GM21529 (cell line): Measurements from ENCODE around the gene CACNA2D4.

Experiments
- ATAC-seq: cut with Tn5 transposase; IDR thresholded peaks from one replicate; pipeline ENCODE4 v1.9.1; 2021; ENCODE audit not compliant: unreplicated experiment

Gene CACNA2D4

DNA sequence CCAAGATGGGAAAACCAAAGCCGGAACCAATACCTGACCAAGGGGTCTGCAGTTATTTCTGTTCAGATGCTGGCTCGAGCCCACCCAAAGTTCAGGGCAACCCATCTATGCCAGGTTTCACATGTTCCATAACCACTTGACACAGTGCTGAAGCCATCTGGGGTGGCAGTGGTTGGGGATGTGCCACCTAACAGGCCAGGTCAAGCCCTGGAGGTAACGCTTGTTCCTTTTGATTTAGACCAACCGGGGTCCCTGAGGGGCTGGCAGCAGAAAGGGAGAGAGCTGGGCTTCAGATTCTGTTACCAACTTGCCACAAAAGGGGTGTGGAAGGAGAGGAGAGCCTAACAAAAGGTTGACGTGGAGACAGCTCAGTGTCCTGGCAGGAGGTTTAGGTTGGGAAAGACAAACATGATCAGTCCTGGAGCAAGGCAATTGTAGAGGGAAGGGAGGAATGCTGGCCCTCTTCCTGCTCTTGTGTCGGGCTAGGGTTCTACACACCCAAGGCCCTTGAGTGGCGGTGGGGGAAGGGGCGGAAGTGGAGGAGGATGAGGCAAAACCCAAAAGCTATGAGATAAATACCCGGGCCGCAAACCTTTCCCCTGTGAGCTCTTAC lies 31.9 kb downstream of the CACNA2D4 start:
- no peak for ATAC-seq

GRCh38 chr12:1885599-1886245 lies 32.7 kb downstream of the CACNA2D4 start:
- ATAC-seq = no peak

DNA sequence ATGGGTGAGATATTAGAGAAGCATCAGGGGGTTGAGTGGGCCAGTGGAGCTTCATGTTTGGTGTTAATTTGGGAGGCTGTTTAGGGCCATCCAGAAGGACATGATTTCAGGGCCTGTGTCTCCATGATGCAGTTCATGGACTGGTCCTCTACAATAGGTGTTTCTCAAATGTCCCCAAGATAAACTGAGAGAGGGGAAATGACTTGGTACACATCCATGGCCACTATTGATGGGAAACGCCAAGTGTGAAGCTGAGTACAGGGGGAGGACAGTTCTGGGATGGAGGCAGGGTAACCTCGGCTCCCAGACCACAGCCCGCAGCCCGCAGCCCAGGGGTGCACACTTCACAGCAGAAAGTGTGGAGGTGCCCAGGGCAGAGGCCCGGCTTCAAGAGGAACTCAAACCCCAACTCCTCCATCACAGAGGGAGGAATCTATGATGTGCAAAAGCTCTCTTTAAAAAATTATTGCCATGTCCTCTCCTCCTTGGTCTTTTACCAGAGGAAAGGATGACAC lies 33.3 kb downstream of the CACNA2D4 start:
- no peak for ATAC-seq

- ATAC-seq = no peak
Observed at GRCh38 chr12:1884651-1885050, 33.8 kb downstream of the CACNA2D4 start.

- no peak for ATAC-seq
Observed at GRCh38 chr12:1883513-1883912, 34.9 kb downstream of the CACNA2D4 start.

- ATAC-seq = no peak
Observed at GRCh38 chr12:1882850-1883470, 35.5 kb downstream of the CACNA2D4 start.

- ATAC-seq = no peak
Observed at GRCh38 chr12:1882405-1882804, 36.0 kb downstream of the CACNA2D4 start.

DNA sequence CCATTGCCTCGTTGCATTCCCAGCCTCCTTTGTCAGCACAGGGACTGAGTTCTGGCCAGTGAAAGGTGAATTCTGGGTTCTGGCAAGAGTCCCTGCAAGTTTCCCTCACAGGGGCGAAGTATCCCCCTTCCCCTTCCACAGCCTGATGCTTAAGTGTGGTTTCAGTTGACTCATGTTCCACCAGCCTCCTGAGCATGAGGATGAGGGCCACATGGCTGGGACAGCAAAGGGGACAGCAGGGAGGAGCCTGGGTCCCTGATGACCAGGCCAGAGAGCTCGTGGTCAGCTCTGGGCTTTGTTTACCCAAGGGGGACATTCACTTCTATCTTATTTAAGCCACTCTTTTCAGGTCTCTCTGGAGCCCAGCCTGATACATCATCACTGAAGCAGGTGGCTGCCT lies 36.5 kb downstream of the CACNA2D4 start:
- no peak for ATAC-seq

- ATAC-seq = no peak
Observed at GRCh38 chr12:1881301-1881700, 37.2 kb downstream of the CACNA2D4 start.

DNA sequence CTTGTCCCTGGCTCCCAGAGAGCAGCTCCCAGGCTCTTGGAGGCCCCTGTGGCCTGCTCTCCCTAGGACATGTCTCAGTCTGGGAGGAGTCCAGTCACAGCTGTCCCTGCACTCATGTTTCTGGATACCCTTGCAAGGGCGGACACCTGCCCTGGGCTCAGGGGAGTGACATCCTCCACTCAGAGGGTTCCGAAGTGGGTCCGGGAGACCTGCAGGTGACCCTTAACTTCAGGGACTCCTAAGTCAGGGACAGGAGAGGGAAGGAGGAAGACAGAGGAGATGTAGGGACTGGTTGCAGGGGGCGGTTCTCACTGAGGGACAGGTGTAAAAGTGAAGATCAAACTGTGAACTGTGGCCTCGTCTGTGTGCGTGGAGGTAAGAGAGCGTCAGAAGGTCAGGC lies 37.6 kb downstream of the CACNA2D4 start:
- no peak for ATAC-seq

- no peak for ATAC-seq
Observed at GRCh38 chr12:1880153-1880845, 38.2 kb downstream of the CACNA2D4 start.

GRCh38 chr12:1879633-1880032 lies 38.8 kb downstream of the CACNA2D4 start:
- ATAC-seq = no peak

DNA sequence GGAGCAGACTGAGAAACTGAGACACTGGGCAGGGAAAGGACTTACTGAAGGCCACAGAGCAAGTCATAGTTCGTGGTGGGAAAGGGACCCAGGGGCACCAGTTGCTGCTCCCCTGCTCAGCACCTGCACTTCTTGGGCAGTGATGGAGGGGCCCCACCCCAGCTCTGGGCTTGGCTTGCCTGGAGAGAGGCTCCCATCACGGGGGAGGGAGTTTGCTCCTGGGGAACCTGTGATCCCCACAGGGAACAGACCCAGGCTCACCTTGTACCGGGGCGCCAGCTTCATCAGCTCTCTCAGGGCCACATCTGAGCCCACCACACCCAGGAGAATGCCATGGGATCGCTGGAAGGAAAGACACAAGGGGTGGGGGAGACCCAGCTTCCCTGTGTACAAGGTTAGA lies 39.8 kb downstream of the CACNA2D4 start:
- no peak for ATAC-seq

- ATAC-seq = no peak
Observed at GRCh38 chr12:1878214-1878613, 40.2 kb downstream of the CACNA2D4 start.

- no peak for ATAC-seq
Observed at GRCh38 chr12:1877169-1877878, 41.1 kb downstream of the CACNA2D4 start.

GRCh38 chr12:1876086-1876485 lies 42.4 kb downstream of the CACNA2D4 start:
- no peak for ATAC-seq

- ATAC-seq = no peak
Observed at GRCh38 chr12:1875608-1876007, 42.8 kb downstream of the CACNA2D4 start.

DNA sequence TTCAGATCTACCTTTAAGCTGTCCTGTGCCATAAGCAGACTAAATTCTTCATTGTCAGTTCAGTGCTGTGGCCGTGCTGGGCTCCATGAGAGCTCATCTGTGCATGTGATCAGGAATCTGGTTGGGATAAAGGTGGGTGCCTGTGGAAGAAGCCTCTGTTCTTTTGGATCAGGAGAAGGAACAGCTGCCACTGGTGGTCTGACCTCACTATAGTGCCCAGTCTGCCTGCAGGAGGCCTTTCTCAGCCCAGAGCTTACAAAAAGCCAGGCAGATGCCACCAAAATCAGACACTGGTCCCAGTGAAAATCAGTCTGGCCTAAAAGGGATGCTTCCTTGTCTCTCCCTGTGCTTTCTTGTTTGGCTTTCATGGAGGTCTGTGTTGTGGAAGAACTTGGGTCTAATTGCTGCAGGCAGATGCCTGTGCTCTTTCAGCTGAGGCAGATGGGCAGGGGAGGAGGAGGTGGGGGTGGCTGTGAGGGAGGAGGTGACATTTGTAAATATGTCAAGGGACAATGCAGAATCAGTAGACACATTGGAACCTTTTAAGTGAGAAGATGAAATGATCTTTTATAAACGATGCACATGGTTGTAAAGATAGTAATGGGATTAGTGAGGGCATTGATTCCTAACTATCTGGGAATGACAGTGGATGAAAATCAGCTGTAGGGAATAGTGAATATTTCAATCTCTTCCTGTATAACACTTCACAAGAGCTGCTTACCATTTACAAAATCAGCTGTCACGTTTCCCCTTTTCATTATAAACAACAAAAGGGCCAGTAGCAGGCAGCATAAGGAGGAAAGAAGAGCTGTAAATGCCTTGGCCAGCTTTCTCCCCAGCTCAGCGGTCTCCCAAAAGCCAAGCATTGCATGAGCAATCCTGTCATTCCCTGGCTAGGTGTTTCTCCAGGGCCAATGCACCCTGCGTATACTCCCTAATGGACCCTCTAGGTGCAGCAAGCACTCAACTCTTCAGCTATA lies 44.6 kb downstream of the CACNA2D4 start:
- ATAC-seq = no peak

DNA sequence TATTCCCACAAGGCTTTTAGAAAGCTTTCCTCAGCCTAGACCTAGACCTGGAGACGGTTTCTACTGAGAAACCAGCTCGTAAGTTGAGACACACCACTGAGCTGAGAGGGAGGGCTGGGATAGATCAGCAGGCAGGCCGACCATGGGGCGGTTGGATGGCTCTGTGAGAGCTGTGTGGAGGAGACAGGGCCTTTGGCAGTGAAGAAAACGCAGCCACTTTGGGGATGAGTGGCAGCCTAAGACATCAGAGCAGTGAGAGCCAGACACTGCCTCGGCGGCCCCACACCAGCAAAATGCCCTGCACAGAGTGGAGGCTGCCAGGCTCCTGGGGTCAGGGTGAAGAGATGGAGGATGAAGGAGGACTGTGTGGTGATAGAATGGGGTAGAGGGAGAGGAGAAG lies 46.0 kb downstream of the CACNA2D4 start:
- ATAC-seq = no peak

DNA sequence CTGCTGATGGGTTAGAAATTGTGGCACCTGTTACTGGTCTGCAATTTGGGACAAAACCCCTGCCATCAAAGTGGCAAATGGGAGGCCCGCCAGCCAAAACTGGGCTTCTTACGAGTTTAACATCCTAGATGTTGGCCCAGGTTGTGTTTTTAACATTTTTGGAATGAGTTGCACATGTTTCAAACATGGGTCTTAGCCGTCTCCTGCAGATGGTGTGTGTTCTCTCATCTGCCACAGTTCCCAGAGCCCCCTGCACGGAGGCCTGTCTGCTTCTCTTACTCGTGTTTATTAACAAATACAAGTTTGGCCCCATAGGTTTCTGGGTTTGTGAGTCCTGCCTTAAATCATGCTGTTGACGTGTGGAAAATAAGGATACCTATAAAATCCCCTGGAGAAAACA lies 46.5 kb downstream of the CACNA2D4 start:
- ATAC-seq = no peak
